H9 (cell line): ENCODE results near the gene DPP10. TPM values are rescaled to one million over a fixed set of nuclear protein-coding genes. Genes with fewer than 3 reads are reported as not detected.
A peak's percentile ranks its signal among the peaks of the same experiment; 100 is the strongest.

ENCODE experiments used
- DNase-seq: peaks from one replicate; pipeline ENCODE4 v3.0.0-alpha.2; 2017
- H2AFZ ChIP-seq: one replicate; pipeline ENCODE4 v1.6.1; 2013; ENCODE audit warnings: mild to moderate bottlenecking, low read length, control low read depth, moderate library complexity
- H2AK5ac ChIP-seq: 2 replicates; pipeline ENCODE4 v1.6.1; 2013; ENCODE audit warnings: low read length, control low read depth, mixed read lengths; ENCODE audit not compliant: insufficient read length
- H2BK120ac ChIP-seq: one replicate; pipeline ENCODE4 v1.6.1; 2013; ENCODE audit warnings: low read depth, mild to moderate bottlenecking, low read length, control low read depth, inconsistent platforms; ENCODE audit not compliant: poor library complexity, severe bottlenecking
- H2BK12ac ChIP-seq: 2 replicates; pipeline ENCODE4 v1.6.1; 2013; ENCODE audit warnings: low read length, control low read depth, mixed read lengths, low read depth; ENCODE audit not compliant: insufficient read length
- H2BK15ac ChIP-seq: 2 replicates; pipeline ENCODE4 v1.6.1; 2013; ENCODE audit warnings: low read depth, low read length, control low read depth
- H2BK20ac ChIP-seq: one replicate; pipeline ENCODE4 v1.6.1; 2013; ENCODE audit warnings: low read depth, mild to moderate bottlenecking, low read length, control low read depth, inconsistent platforms; ENCODE audit not compliant: poor library complexity, severe bottlenecking
- H2BK5ac ChIP-seq: 2 replicates; pipeline ENCODE4 v1.6.1; 2013; ENCODE audit warnings: low read length, control low read depth, mixed read lengths; ENCODE audit not compliant: insufficient read length
- H3K14ac ChIP-seq: 2 replicates; pipeline ENCODE4 v1.6.1; 2013; ENCODE audit warnings: low read length, control low read depth; ENCODE audit not compliant: insufficient read depth
- H3K18ac ChIP-seq: 2 replicates; pipeline ENCODE4 v1.6.1; 2013; ENCODE audit warnings: low read depth, mild to moderate bottlenecking, mixed read lengths, low read length, control low read depth; ENCODE audit not compliant: insufficient read length
- H3K23ac ChIP-seq: 2 replicates; pipeline ENCODE4 v1.6.1; 2013; ENCODE audit warnings: low read length, control low read depth, mixed read lengths, low read depth; ENCODE audit not compliant: insufficient read length
- H3K23me2 ChIP-seq: 2 replicates; pipeline ENCODE4 v1.6.1; 2013; ENCODE audit warnings: low read depth, mild to moderate bottlenecking, mixed read lengths, low read length, control low read depth; ENCODE audit not compliant: insufficient read length, poor library complexity, severe bottlenecking
- H3K27ac ChIP-seq: 2 replicates; pipeline ENCODE4 v1.5.1; 2013; ENCODE audit warnings: low read length, control low read depth, mixed read lengths, low read depth; ENCODE audit not compliant: insufficient read length
- H3K27me3 ChIP-seq: 2 replicates; pipeline ENCODE4 v1.6.1; 2013; ENCODE audit warnings: low read length, control low read depth, inconsistent platforms; ENCODE audit not compliant: insufficient read depth
- H3K4ac ChIP-seq: 2 replicates; pipeline ENCODE4 v1.6.1; 2013; ENCODE audit warnings: low read depth, mild to moderate bottlenecking, control low read depth, inconsistent platforms, low read length, moderate library complexity
- H3K4me1 ChIP-seq: 2 replicates; pipeline ENCODE4 v1.6.1; 2013; ENCODE audit warnings: low read length, control low read depth, inconsistent platforms; ENCODE audit not compliant: insufficient read depth
- H3K4me2 ChIP-seq: 2 replicates; pipeline ENCODE4 v1.6.1; 2013; ENCODE audit warnings: low read length, control low read depth, mixed read lengths; ENCODE audit not compliant: insufficient read length, insufficient read depth
- H3K56ac ChIP-seq: 2 replicates; pipeline ENCODE4 v1.6.1; 2013; ENCODE audit warnings: low read depth, mild to moderate bottlenecking, mixed read lengths, low read length, control low read depth; ENCODE audit not compliant: insufficient read length
- H3K79me1 ChIP-seq: 2 replicates; pipeline ENCODE4 v1.6.1; 2013; ENCODE audit warnings: low read depth, mild to moderate bottlenecking, moderate library complexity, low read length, control low read depth, inconsistent platforms; ENCODE audit not compliant: insufficient read depth, poor library complexity, severe bottlenecking
- H3K79me2 ChIP-seq: 2 replicates; pipeline ENCODE4 v1.6.1; 2013; ENCODE audit warnings: low read length, control low read depth, inconsistent platforms; ENCODE audit not compliant: insufficient read depth
- H3K9ac ChIP-seq: 2 replicates; pipeline ENCODE4 v1.6.1; 2013; ENCODE audit warnings: low read length, control low read depth, mixed read lengths; ENCODE audit not compliant: insufficient read length; ENCODE audit errors: extremely low read depth
- H3K9me3 ChIP-seq: one replicate; pipeline ENCODE4 v1.6.1; 2013; ENCODE audit warnings: low read depth, low read length, inconsistent platforms; ENCODE audit not compliant: control insufficient read depth
- H3T11ph ChIP-seq: one replicate; pipeline ENCODE4 v1.6.1; 2013; ENCODE audit warnings: mild to moderate bottlenecking, low read length, control low read depth, inconsistent platforms
- H4K20me1 ChIP-seq: one replicate; pipeline ENCODE4 v1.6.1; 2013; ENCODE audit not compliant: control insufficient read depth, insufficient read length, insufficient read depth
- H4K5ac ChIP-seq: 2 replicates; pipeline ENCODE4 v1.6.1; 2013; ENCODE audit warnings: low read depth, mild to moderate bottlenecking, mixed read lengths, low read length, control low read depth; ENCODE audit not compliant: insufficient read length
- H4K8ac ChIP-seq: replicated peaks from 2 replicates; pipeline ENCODE4 v1.6.1; 2013; ENCODE audit warnings: low read length, control low read depth, mixed read lengths, low read depth; ENCODE audit not compliant: insufficient read length
- H4K91ac ChIP-seq: 2 replicates; pipeline ENCODE4 v1.6.1; 2013; ENCODE audit warnings: low read depth, mild to moderate bottlenecking, moderate library complexity, mixed read lengths, low read length, control low read depth; ENCODE audit not compliant: insufficient read length
- H3K27ac Mint-ChIP-seq, 3 experiments: 2 replicates in 2 of 3; 3 replicates in 1 of 3; pipeline ENCODE4 v1.8.0; 2020 to 2021; ENCODE audit warnings: mixed read lengths in 3 of 3, mild to moderate bottlenecking in 1 of 3, moderate library complexity in 1 of 3
- H3K27me3 Mint-ChIP-seq: 2 replicates; pipeline ENCODE4 v1.8.0; 2021; ENCODE audit warnings: low read depth, mild to moderate bottlenecking, moderate library complexity, mixed read lengths
- H3K36me3 Mint-ChIP-seq, 3 experiments: 2 replicates in 2 of 3; 3 replicates in 1 of 3; pipeline ENCODE4 v1.8.0; 2020 to 2021; ENCODE audit warnings: low read depth in 3 of 3, mixed read lengths in 3 of 3; ENCODE audit not compliant: insufficient read depth in 1 of 3
- H3K4me1 Mint-ChIP-seq, 2 experiments: 2 replicates each; pipeline ENCODE4 v1.8.0; 2020; ENCODE audit warnings: mixed read lengths in 2 of 2
- H3K4me3 Mint-ChIP-seq, 2 experiments: 2 replicates in 1 of 2; 3 replicates in 1 of 2; pipeline ENCODE4 v1.8.0; 2020 to 2021; ENCODE audit warnings: mild to moderate bottlenecking in 2 of 2, mixed read lengths in 2 of 2, moderate library complexity in 1 of 2
- H3K9me3 Mint-ChIP-seq, 2 experiments: 2 replicates in 1 of 2; 3 replicates in 1 of 2; pipeline ENCODE4 v1.8.0; 2020; ENCODE audit warnings: mild to moderate bottlenecking in 2 of 2, mixed read lengths in 2 of 2, moderate library complexity in 1 of 2
- CTCF ChIP-seq: fragments of 200-600 bp; sonication (generic); conservative IDR thresholded peaks from 3 replicates; pipeline ENCODE4 v1.8.0; 2021; ENCODE audit warnings: antibody characterized with exemption, mild to moderate bottlenecking
- WGBS: extraction: QIAGEN DNeasy Blood & Tissue Kit; methylation state at CpG from one replicate; pipeline ENCODE4 v1.1.7; 2013; ENCODE audit warnings: missing lambda C conversion rate, low lambda C conversion rate, mixed read lengths; ENCODE audit not compliant: insufficient read length; ENCODE audit errors: extremely low coverage; 5-methylcytosine and 5-hydroxymethylcytosine counted together
- total RNA-seq: library from RNA; stranded (reverse); gene quantifications from 2 replicates; pipeline ENCODE4 v1.2.1, GENCODE V29; 2021

DPP10 gene
- total RNA-seq, 1 experiment from 2014 or later, result 11.3 TPM

- no peak overlapping the region for H2BK20ac ChIP-seq
- peak; percentile 40 for DNase-seq
- H3T11ph ChIP-seq, result no peak overlapping the region
- H4K8ac ChIP-seq, result no peak overlapping the region
- no peak overlapping the region for H2AK5ac ChIP-seq
- no peak overlapping the region for H3K23ac ChIP-seq
- H4K20me1 ChIP-seq, result no peaks in the 10 kb centered on the region
- H3K27me3 ChIP-seq, result no peaks in the 10 kb centered on the region
- no peaks in the 10 kb centered on the region for H3K23me2 ChIP-seq
- H2BK120ac ChIP-seq, result no peak overlapping the region
- no peak overlapping the region for H2BK12ac ChIP-seq
- H2AFZ ChIP-seq, result no peak overlapping the region
- no peaks in the 10 kb centered on the region for H3K79me1 ChIP-seq
- no CpG with 5 or more reads among the region's 3 CpGs for WGBS
- no peak overlapping the region for H3K4me3 Mint-ChIP-seq
- H2BK15ac ChIP-seq, result no peak overlapping the region
- no peak overlapping the region for H3K27ac Mint-ChIP-seq
- no peak overlapping the region for H3K4me2 ChIP-seq
- no peak overlapping the region for H3K18ac ChIP-seq
- peaks cover 2 to 3% of the 10 kb centered on the region in 2 experiments; a peak in 3 of 5 replicates for H3K9me3 Mint-ChIP-seq
- no peak overlapping the region for H3K56ac ChIP-seq
- no peak overlapping the region for H4K91ac ChIP-seq
- H3K4me1 ChIP-seq, result no peaks in the 10 kb centered on the region
- peaks cover 0 to 9% (median 0%) of the 10 kb centered on the region in 3 experiments; a peak in 1 of 7 replicates for H3K36me3 Mint-ChIP-seq
- no peak for TF ChIP-seq CTCF
- H2BK5ac ChIP-seq, result no peak overlapping the region
- H3K9me3 ChIP-seq, result no peaks in the 10 kb centered on the region
- H3K27me3 Mint-ChIP-seq, result no peaks in the 10 kb centered on the region
- H3K14ac ChIP-seq, result no peak overlapping the region
- H3K4ac ChIP-seq, result no peak overlapping the region
- H3K27ac ChIP-seq, result no peak overlapping the region
- no peak overlapping the region for H3K9ac ChIP-seq
- no peak overlapping the region for H4K5ac ChIP-seq
- H3K79me2 ChIP-seq, result no peaks in the 10 kb centered on the region
- peaks cover 8 to 12% of the 10 kb centered on the region in 2 experiments for H3K4me1 Mint-ChIP-seq
These were observed 20.7 kb upstream of the DPP10 start for GRCh38 chr2:114421781-114422180.
